ENCODE measurements around the gene TROAP.
"Not testable (repeated sequence)": the region's sequence is repeated elsewhere in the genome, so short reads cannot be mapped to it uniquely, and the experiment has no call there.

The TROAP gene

DNA sequence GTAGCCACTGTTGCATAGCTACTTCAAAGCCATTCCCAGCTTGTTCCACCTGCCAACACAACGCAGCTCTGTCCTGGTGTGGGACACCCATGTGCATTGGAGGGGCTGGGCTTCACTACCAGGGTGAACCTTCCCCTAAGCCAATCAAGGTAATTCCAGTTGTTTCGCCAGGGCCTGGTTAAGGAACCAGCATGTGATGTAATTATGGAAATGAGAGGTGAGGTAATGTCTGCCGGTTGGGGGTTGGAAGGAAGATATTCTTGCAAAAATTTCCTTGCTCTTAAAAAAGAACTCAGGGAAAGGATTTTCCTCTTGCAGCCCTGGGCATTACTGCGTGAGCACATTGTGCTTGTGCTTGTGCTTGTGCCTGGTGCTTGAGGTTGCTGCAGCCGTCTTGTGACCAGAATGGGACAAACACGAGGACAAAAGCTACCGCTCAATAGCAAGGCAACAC lies 43.3 kb upstream of the TROAP start:
- no peak for DNase-seq (ENCODE audit: low read depth in 2 of 2)
- TF ChIP-seq, protein P1, sequence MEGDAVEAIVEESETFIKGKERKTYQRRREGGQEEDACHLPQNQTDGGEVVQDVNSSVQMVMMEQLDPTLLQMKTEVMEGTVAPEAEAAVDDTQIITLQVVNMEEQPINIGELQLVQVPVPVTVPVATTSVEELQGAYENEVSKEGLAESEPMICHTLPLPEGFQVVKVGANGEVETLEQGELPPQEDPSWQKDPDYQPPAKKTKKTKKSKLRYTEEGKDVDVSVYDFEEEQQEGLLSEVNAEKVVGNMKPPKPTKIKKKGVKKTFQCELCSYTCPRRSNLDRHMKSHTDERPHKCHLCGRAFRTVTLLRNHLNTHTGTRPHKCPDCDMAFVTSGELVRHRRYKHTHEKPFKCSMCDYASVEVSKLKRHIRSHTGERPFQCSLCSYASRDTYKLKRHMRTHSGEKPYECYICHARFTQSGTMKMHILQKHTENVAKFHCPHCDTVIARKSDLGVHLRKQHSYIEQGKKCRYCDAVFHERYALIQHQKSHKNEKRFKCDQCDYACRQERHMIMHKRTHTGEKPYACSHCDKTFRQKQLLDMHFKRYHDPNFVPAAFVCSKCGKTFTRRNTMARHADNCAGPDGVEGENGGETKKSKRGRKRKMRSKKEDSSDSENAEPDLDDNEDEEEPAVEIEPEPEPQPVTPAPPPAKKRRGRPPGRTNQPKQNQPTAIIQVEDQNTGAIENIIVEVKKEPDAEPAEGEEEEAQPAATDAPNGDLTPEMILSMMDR (IDR thresholded peaks at IDR 0.05; ENCODE audit: low read depth, low read length) = no peak
- no peak overlapping the region for H3K4me3 ChIP-seq (replicated peaks in 1 of 2; ENCODE audit: low read depth in 2 of 2, low read length in 2 of 2)

DNA sequence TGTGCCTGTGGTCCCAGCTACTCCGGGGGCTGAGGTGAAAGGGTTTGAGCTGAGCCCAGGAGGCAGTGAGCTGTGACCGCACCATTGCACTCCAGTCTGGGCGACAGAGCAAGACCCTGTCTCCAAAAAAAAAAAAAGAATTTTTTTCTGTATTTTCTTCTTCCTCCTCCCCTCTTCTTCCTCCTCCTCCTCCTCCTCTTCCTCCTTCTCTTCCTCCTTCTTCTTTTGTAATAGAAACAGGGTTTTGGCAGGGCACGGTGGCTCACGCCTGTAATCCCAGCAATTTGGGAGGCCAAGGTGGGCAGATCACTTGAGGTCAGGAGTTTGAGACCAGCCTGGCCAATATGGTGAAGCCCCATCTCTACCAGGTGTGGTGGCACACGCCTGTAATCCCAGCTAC lies 42.5 kb upstream of the TROAP start:
- not testable (repeated sequence) for DNase-seq (ENCODE audit: low read depth in 2 of 2); H3K4me3 ChIP-seq (replicated peaks in 1 of 2; ENCODE audit: low read depth in 2 of 2, low read length in 2 of 2)

DNA sequence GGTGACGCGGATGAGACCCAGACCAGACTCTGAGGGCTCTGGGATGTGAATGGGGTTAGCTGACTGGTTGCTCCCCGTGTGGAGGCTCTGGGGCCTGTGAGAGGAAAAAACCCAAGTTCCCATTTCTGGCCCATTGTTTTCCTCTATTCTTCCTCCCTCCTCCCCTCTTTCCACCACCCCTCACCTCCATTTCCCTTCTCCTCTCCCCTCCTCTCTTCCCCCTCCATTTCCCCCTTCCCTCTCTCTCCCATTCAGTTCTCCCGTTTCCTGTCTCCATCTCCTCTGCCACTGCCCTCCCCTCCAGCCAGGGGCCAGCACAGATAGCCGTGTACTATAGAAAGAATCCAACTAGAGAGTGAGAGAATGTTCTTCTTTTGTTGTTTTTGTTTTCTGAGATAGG lies 40.8 kb upstream of the TROAP start:
- TF ChIP-seq, protein P1 (IDR thresholded peaks at IDR 0.05; ENCODE audit: low read depth, low read length) = no peak
- no peak for DNase-seq (ENCODE audit: low read depth in 2 of 2)
- no peak overlapping the region for H3K4me3 ChIP-seq (replicated peaks in 1 of 2; ENCODE audit: low read depth in 2 of 2, low read length in 2 of 2)

DNA sequence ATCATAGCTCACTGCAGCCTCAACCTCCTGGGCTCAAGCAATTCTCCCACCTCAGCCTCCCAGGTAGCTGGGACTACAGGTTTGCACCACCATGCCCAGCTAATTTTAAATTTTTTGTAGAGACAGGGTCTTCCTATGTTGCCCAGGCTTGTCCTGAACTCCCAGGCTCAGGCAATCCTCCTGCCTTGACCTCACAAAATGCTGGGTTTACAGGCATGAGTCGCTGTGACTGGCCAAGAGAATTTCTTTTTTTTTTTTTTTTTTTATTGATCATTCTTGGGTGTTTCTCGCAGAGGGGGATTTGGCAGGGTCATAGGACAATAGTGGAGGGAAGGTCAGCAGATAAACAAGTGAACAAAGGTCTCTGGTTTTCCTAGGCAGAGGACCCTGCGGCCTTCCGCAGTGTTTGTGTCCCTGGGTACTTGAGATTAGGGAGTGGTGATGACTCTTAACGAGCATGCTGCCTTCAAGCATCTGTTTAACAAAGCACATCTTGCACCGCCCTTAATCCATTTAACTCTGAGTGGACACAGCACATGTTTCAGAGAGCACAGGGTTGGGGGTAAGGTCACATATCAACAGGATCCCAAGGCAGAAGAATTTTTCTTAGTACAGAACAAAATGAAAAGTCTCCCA lies 40.2 kb upstream of the TROAP start:
- DNase-seq (ENCODE audit: low read depth in 2 of 2); H3K4me3 ChIP-seq (replicated peaks in 1 of 2; ENCODE audit: low read depth in 2 of 2, low read length in 2 of 2): not testable (repeated sequence)

DNA sequence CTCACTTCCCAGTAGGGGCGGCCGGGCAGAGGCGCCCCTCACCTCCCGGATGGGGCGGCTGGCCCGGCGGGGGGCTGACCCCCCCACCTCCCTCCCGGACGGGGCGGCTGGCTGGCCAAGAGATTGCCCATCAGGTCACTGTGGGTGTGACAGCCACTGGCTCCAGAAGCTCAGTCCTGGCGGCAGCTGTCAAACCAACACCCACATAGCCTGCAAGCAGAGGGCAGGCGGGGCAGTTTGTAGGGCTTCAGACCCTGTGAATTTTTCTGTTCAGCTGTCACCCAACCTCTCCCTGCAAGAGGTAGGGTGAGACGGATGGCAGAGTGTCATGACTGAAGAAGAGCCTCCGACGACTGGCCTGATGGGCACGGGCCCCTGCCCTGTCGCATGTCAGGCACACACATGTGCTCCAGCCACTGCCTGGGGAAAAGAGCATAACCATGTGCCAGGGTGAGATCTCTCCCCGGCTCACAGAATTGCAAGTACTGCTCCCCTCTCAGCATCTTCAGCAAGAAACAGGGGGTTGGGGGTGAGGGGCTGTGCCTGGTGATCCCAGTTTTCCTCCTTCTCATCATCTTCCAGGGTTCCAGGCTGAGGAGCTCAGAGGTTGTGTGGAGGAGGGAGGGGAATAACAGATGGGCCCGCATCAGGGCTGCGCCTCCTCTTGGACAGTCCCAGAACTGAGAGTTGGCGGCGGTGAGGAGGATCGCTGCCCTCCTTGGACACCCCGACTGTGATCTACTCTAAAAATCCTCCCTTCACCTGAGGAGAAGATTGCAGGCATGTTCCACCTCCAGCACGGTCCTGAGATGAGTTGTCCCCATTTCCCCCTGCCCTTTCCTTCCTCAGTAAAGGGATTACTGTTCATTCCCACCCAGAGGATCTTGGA lies 39.3 kb upstream of the TROAP start:
- no peak for DNase-seq (ENCODE audit: low read depth in 2 of 2)
- TF ChIP-seq, protein P1 (IDR thresholded peaks at IDR 0.05; ENCODE audit: low read depth, low read length) = no peak
- H3K4me3 ChIP-seq (replicated peaks in 1 of 2; ENCODE audit: low read depth in 2 of 2, low read length in 2 of 2) = no peak overlapping the region

DNA sequence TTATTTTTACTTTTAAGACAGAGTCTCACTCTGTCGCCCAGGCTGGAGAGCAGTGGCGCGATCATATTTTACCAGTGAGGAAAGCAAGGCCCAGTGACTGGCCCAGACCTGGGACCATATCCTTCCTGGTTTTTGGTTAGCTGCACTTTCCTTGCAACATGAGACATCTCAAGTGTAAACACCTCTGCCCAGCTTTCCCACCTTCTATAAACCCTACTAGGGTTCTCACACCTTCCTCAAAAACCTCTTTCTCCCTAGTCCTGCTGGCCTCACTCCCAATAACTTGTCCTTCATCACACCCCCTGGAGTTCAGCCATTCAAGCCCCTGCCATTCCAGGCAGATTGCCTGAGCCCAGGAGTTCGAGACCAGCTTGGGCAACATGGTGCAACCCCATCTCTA lies 38.4 kb upstream of the TROAP start:
- no peak for DNase-seq (ENCODE audit: low read depth in 2 of 2)
- H3K4me3 ChIP-seq (replicated peaks in 1 of 2; ENCODE audit: low read depth in 2 of 2, low read length in 2 of 2) = no peak overlapping the region
- TF ChIP-seq, protein P1 (IDR thresholded peaks at IDR 0.05; ENCODE audit: low read depth, low read length) = no peak

DNA sequence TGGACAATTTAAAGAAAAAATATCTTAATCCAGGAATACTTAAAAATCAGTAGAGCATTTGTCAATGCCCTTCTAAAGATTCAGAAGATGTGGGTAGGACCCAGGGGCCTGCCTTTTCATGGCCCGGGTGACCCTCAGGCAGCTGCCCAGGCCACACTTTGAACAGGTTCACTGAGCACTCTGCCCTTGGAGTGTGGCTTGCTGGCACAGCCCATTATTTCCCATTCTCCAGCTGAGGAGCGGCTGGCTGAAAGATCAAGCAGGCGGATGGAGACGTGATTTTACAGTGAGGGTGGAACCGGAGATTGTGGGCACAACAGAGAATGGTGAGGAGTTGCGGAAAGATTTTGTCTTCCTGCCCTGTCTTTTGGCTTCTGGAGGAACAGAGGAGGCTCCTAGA lies 35.2 kb upstream of the TROAP start:
- no peak for DNase-seq (ENCODE audit: low read depth in 2 of 2)
- TF ChIP-seq, protein P1 (IDR thresholded peaks at IDR 0.05; ENCODE audit: low read depth, low read length) = no peak
- H3K4me3 ChIP-seq (replicated peaks in 1 of 2; ENCODE audit: low read depth in 2 of 2, low read length in 2 of 2) = no peak overlapping the region
